LNCAP (cell line): ENCODE results near the gene GCNT1.
A peak's percentile ranks its signal among the peaks of the same experiment; 100 is the strongest.

ENCODE experiments used
- CTCF ChIP-seq: fragments of 450-650 bp; IDR thresholded peaks from 2 replicates; pipeline ENCODE4 v1.5.1; 2017; ENCODE audit warnings: mild to moderate bottlenecking

Gene GCNT1

GRCh38 chr9:76419782-76420380 lies 39.1 kb upstream of the GCNT1 start:
- peak; percentile 74 for TF ChIP-seq CTCF

- TF ChIP-seq CTCF = no peak
Measured at GRCh38 chr9:76423216-76424177, 35.5 kb upstream of the GCNT1 start.

- no peak for TF ChIP-seq CTCF
Measured at GRCh38 chr9:76424491-76424890, 34.5 kb upstream of the GCNT1 start.

GRCh38 chr9:76425677-76426453 lies 33.1 kb upstream of the GCNT1 start:
- TF ChIP-seq CTCF = no peak

- no peak for TF ChIP-seq CTCF
Measured at GRCh38 chr9:76426807-76427419, 32.1 kb upstream of the GCNT1 start.

- no peak for TF ChIP-seq CTCF
Measured at GRCh38 chr9:76431601-76432000, 27.4 kb upstream of the GCNT1 start.

GRCh38 chr9:76433406-76433805 lies 25.6 kb upstream of the GCNT1 start:
- TF ChIP-seq CTCF = no peak
